Tibial nerve (tissue), 3 donors: Measurements from ENCODE around the gene NFASC.

Source experiments
- CTCF ChIP-seq, 5 experiments: fragments of 200-600 bp in 3 of 5; fragments of 450-650 bp in 2 of 5; sonication (generic) in 3 of 5; IDR thresholded peaks; one replicate each; pipeline ENCODE4 v1.5.1; 2016 to 2019; ENCODE audit warnings: antibody characterized with exemption in 5 of 5, mild to moderate bottlenecking in 3 of 5, moderate library complexity in 2 of 5
- POLR2A ChIP-seq, 2 donors: fragments of 450-650 bp; IDR thresholded peaks; one replicate each; pipeline ENCODE4 v1.6.1; 2017; ENCODE audit warnings: antibody characterized with exemption in 2 of 2, mild to moderate bottlenecking in 2 of 2, moderate library complexity in 2 of 2

GRCh38 chr1:204841798-204842197 is 28.9 kb upstream of the NFASC start:
- TF ChIP-seq POLR2A (IDR thresholded peaks at IDR 0.05) (no peak), CTCF (IDR thresholded peaks at IDR 0.05) (no peak)
